MM.1S (cell line): ENCODE data around the gene RNF112.

ENCODE experiments used
- CTCF ChIP-seq: fragments of 300-600 bp; sonication (generic); IDR thresholded peaks from 2 replicates; pipeline ENCODE4 v1.5.1; 2016; ENCODE audit warnings: antibody characterized with exemption, low read length, mixed read lengths
- EZH2 ChIP-seq: fragments of 300-600 bp; sonication (generic); optimal IDR thresholded peaks from 2 replicates; pipeline ENCODE3; 2017; ENCODE audit warnings: low read depth, mild to moderate bottlenecking, antibody characterized with exemption, low read length, mixed read lengths

GRCh38 chr17:19391432-19391831 lies 19.6 kb upstream of the RNF112 start:
- TF ChIP-seq CTCF (no peak), EZH2 (no peak)
